Tibial artery (tissue), 4 donors: ENCODE data around the gene ADNP.

Experiments
- DNase-seq, 2 donors: peaks; one replicate each; pipeline ENCODE4 v3.0.0-alpha.2; 2019
- H3K27ac ChIP-seq, 2 donors: fragments of 200-600 bp; sonication (generic) in 1 of 2; 1 replicate in 1 of 2; 2 replicates in 1 of 2; pipeline ENCODE4 v1.5.1; 2018 to 2019; ENCODE audit warnings: mild to moderate bottlenecking in 1 of 2
- H3K27me3 ChIP-seq, 2 donors: fragments of 200-600 bp; sonication (generic) in 1 of 2; one replicate each; pipeline versions ENCODE4 v1.5.1 to v1.6.0; 2016 to 2019
- H3K36me3 ChIP-seq, 3 donors: fragments of 200-600 bp; sonication (generic) in 2 of 3; one replicate each; pipeline ENCODE4 v1.5.1; 2016 to 2019; ENCODE audit warnings: mild to moderate bottlenecking in 2 of 3
- H3K4me1 ChIP-seq, 4 donors: fragments of 200-600 bp; sonication (generic) in 2 of 4; 1 replicate in 3 of 4; 2 replicates in 1 of 4; pipeline ENCODE4 v1.5.1; 2016 to 2019
- H3K4me3 ChIP-seq, 2 donors: fragments of 200-600 bp; sonication (generic) in 1 of 2; 1 replicate in 1 of 2; 2 replicates in 1 of 2; pipeline ENCODE4 v1.5.1; 2018 to 2019; ENCODE audit warnings: mild to moderate bottlenecking in 2 of 2
- H3K9me3 ChIP-seq, 3 donors: fragments of 200-600 bp; sonication (generic) in 1 of 3; one replicate each; pipeline ENCODE4 v1.5.1; 2016 to 2019
- intact Hi-C: fragments of 100-400 bp; cut with DNase I; formaldehyde crosslinking; loops from one replicate; pipeline ENCODE4 v1.15.0; 2023; ENCODE audit warnings: low total_unique reads
- TF ChIP-seq, protein P1 (sequence below), 2 experiments: fragments of 200-600 bp in 1 of 2; fragments of 450-650 bp in 1 of 2; IDR thresholded peaks; one replicate each; pipeline ENCODE4 v1.5.1; 2017 to 2019; ENCODE audit warnings: antibody characterized with exemption in 2 of 2, mild to moderate bottlenecking in 1 of 2, moderate library complexity in 1 of 2

Gene ADNP

GRCh38 chr20:50958615-50959542 lies 27.6 kb upstream of the ADNP start, which contains the start of gene MOCS3:
MOCS3 (plus strand) TSS chr20:50958818; CDS start chr20:50958843, 25 bp downstream.
- H3K27ac ChIP-seq, result peak within 1 kb of the TSS; percentile 87 to 88
- TF ChIP-seq, protein P1, sequence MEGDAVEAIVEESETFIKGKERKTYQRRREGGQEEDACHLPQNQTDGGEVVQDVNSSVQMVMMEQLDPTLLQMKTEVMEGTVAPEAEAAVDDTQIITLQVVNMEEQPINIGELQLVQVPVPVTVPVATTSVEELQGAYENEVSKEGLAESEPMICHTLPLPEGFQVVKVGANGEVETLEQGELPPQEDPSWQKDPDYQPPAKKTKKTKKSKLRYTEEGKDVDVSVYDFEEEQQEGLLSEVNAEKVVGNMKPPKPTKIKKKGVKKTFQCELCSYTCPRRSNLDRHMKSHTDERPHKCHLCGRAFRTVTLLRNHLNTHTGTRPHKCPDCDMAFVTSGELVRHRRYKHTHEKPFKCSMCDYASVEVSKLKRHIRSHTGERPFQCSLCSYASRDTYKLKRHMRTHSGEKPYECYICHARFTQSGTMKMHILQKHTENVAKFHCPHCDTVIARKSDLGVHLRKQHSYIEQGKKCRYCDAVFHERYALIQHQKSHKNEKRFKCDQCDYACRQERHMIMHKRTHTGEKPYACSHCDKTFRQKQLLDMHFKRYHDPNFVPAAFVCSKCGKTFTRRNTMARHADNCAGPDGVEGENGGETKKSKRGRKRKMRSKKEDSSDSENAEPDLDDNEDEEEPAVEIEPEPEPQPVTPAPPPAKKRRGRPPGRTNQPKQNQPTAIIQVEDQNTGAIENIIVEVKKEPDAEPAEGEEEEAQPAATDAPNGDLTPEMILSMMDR (IDR thresholded peaks at IDR 0.05), result peak; percentile 8 to 11
- H3K4me1 ChIP-seq, result peaks cover 0 to 50% (median 33%) of the 10 kb centered on the region in 4 donors
- intact Hi-C loops, result loop anchor here (10.0 kb wide), 1 partner anchor 496 kb away; no protein-coding TSS in a partner anchor
- peak within 1 kb of the TSS; percentile 83 to 88 for H3K4me3 ChIP-seq
- DNase-seq, result peak; percentile 74 to 87
- H3K9me3 ChIP-seq, result no peaks in the 10 kb centered on the region
- H3K36me3 ChIP-seq, result peaks cover 6 to 19% (median 15%) of the 10 kb centered on the region in 3 donors
- H3K27me3 ChIP-seq, result no peaks in the 10 kb centered on the region

GRCh38 chr20:50957798-50958614 lies 26.8 kb upstream of the ADNP start, which contains the start of gene DPM1:
DPM1 (minus strand) TSS chr20:50958532; CDS start chr20:50958523, 9 bp downstream.
- H3K36me3 ChIP-seq, result peaks cover 13 to 24% (median 20%) of the 10 kb centered on the region in 3 donors
- DNase-seq, result peak; percentile 83 to 91
- peak within 1 kb of the TSS; percentile 87 to 88 for H3K27ac ChIP-seq
- TF ChIP-seq, protein P1 (IDR thresholded peaks at IDR 0.05), result no peak
- H3K9me3 ChIP-seq, result no peaks in the 10 kb centered on the region
- H3K4me1 ChIP-seq, result peaks cover 0 to 50% (median 33%) of the 10 kb centered on the region in 4 donors
- peak within 1 kb of the TSS; percentile 83 to 88 for H3K4me3 ChIP-seq
- H3K27me3 ChIP-seq, result no peaks in the 10 kb centered on the region
- intact Hi-C loops, result loop anchor here (10.0 kb wide), 1 partner anchor 497 kb away; no protein-coding TSS in a partner anchor

DNA sequence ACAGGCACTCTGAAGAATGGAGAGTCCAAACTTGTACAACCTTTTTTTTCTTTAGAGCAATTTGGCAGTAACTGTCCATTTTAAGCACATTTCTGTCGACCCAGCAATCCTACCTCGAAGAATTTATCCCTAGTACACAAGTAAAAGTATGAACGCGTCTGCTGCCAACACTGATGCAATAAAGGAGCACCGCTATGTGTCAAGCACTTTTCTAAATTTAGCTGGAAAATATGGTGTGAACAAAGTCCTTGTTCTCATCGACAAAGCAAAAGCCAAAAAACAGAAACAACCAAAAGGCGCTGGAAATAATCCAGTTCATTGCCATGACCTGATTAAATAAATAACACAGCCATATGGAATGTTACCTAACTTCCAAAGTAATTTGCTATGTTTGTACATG lies 26.0 kb upstream of the ADNP start:
- Histone ChIP-seq H3K27ac (peak overlapping the region; percentile 87 to 88), H3K9me3 (no peaks in the 10 kb centered on the region), H3K36me3 (peaks cover 14 to 22% (median 18%) of the 10 kb centered on the region in 3 donors), H3K27me3 (no peaks in the 10 kb centered on the region), H3K4me1 (peaks cover 0 to 50% (median 33%) of the 10 kb centered on the region in 4 donors), H3K4me3 (peak overlapping the region; percentile 83 to 88)
- DNase-seq, result no peak
- intact Hi-C loops, result loop anchor here (10.0 kb wide), 1 partner anchor 498 kb away; no protein-coding TSS in a partner anchor
- TF ChIP-seq, protein P1 (IDR thresholded peaks at IDR 0.05), result no peak

- TF ChIP-seq, protein P1 (IDR thresholded peaks at IDR 0.05), result no peak
- no peak for DNase-seq
- Histone ChIP-seq H3K4me3 (no peak overlapping the region), H3K36me3 (peaks cover 35 to 38% (median 37%) of the 10 kb centered on the region in 3 donors), H3K9me3 (no peaks in the 10 kb centered on the region), H3K4me1 (peaks cover 0 to 29% (median 23%) of the 10 kb centered on the region in 4 donors), H3K27ac (no peak overlapping the region), H3K27me3 (no peaks in the 10 kb centered on the region)
- intact Hi-C loops, result loop anchor here (10.0 kb wide), 1 partner anchor 501 kb away; no protein-coding TSS in a partner anchor
Observed at GRCh38 chr20:50953821-50954220, 22.6 kb upstream of the ADNP start.

DNA sequence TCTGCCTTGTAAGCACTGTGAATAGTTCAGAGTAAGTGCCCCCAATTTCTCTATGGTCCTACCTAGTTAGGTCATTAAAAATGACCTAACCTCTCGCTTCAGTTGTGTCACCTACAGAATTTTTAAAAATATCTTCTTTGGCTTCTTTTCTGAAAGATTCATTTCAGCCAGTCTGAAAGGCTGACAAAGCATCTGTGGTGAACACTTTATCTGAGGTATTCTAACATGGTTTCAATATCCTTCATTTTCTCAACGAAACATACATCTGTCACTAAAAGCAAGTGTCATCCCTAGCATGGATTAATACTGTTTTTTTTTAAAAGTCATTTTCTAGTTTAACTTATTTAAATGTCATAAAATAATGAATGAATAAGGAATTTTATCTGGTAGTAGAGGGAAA lies 22.0 kb upstream of the ADNP start:
- no peak overlapping the region for H3K27ac ChIP-seq
- no peaks in the 10 kb centered on the region for H3K27me3 ChIP-seq
- peaks cover 0 to 29% (median 23%) of the 10 kb centered on the region in 4 donors for H3K4me1 ChIP-seq
- H3K36me3 ChIP-seq, result peaks cover 41 to 44% (median 43%) of the 10 kb centered on the region in 3 donors
- intact Hi-C loops, result loop anchor here (10.0 kb wide), 1 partner anchor 502 kb away; no protein-coding TSS in a partner anchor
- H3K4me3 ChIP-seq, result no peak overlapping the region
- no peak for DNase-seq
- TF ChIP-seq, protein P1 (IDR thresholded peaks at IDR 0.05), result no peak
- no peaks in the 10 kb centered on the region for H3K9me3 ChIP-seq
